AG04449 (cell line): ENCODE results near the gene C2CD3.
A peak's percentile ranks its signal among the peaks of the same experiment; 100 is the strongest.
"Not testable (repeated sequence)": the region's sequence is repeated elsewhere in the genome, so short reads cannot be mapped to it uniquely, and the experiment has no call there.

ENCODE experiments used
- CTCF ChIA-PET: fragments of 350-600 bp; formaldehyde crosslinking; extraction: SDS; loops from one replicate; lab custom pipeline; 2021; ENCODE audit warnings: antibody characterized with exemption; lab: Yijun Ruan, JAX
- POLR2A ChIA-PET: fragments of 400-600, 350-600 bp; formaldehyde crosslinking; extraction: SDS; loops from one replicate; lab custom pipeline; 2020; ENCODE audit warnings: antibody characterized with exemption, inconsistent platforms; lab: Yijun Ruan, JAX
- DNase-seq: peaks from one replicate; pipeline ENCODE4 v3.0.0-alpha.2; 2010; ENCODE audit warnings: low read depth, low spot score
- H3K4me3 ChIP-seq: 2 replicates; pipeline ENCODE4 v1.5.1; 2011; ENCODE audit warnings: low read depth, mild to moderate bottlenecking, control low read depth, low read length
- CTCF ChIP-seq: IDR thresholded peaks from one replicate; pipeline ENCODE4 v1.5.1; 2011; ENCODE audit warnings: mild to moderate bottlenecking, moderate library complexity, low read length, control low read depth, inconsistent platforms; ENCODE audit not compliant: insufficient read depth; ENCODE audit errors: missing control alignments

C2CD3 gene

GRCh38 chr11:74141241-74141695, 29.5 kb downstream of the C2CD3 start:
- no peak for DNase-seq
- ChIA-PET POLR2A (interaction anchor here (1.7 kb wide), 1 partner anchor 9 kb away, joined by 7 read pairs; no protein-coding TSS in a partner anchor), CTCF (no interaction called here)
- TF ChIP-seq CTCF, result no peak
- H3K4me3 ChIP-seq, result no peak overlapping the region

GRCh38 chr11:74139919-74140431, 30.8 kb downstream of the C2CD3 start:
- CTCF ChIA-PET, POLR2A ChIA-PET, DNase-seq, H3K4me3 ChIP-seq: not testable (repeated sequence)

- no peak overlapping the region for H3K4me3 ChIP-seq
- ChIA-PET CTCF (no interaction called here), POLR2A (interaction anchor here (1.2 kb wide), 1 partner anchor 16 kb away, joined by 3 read pairs; no protein-coding TSS in a partner anchor)
- no peak for DNase-seq
- TF ChIP-seq CTCF, result no peak
Measured at GRCh38 chr11:74139151-74139918, 31.5 kb downstream of the C2CD3 start.

GRCh38 chr11:74138572-74138971, 32.2 kb downstream of the C2CD3 start:
- no peak overlapping the region for H3K4me3 ChIP-seq
- ChIA-PET POLR2A (interaction anchor here (0.6 to 1.2 kb wide), 2 partner anchors 16 to 96 kb away, joined by 3 to 4 read pairs; no protein-coding TSS in a partner anchor), CTCF (no interaction called here)

DNA sequence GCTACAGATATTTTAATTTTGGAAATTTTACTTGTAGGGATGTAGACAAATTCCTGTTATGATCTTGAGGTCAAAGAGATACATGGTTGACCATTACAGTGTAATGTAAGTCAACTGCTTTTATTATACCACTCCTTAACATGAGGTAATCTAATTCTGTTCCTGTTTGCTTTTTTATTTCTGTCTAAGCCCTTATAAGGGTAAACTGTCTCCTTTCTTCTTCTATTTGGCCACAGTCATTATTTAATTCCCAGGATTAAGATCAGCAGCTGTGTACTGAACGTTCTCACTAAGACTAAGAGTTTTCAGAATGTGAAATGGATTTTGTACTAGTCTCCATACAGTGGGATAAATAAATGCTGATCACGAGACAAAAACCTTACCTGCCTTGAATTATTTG, 32.8 kb downstream of the C2CD3 start:
- ChIA-PET CTCF (no interaction called here), POLR2A (interaction anchor here (0.6 to 1.2 kb wide), 2 partner anchors 15 to 97 kb away, joined by 3 to 4 read pairs; no protein-coding TSS in a partner anchor)
- DNase-seq, result no peak
- H3K4me3 ChIP-seq, result no peak overlapping the region
- no peak for TF ChIP-seq CTCF

More at GRCh38 chr11:74138572-74138971, 32.2 kb downstream of the C2CD3 start:
- peak; percentile 95 for DNase-seq
- TF ChIP-seq CTCF, result no peak

- ChIA-PET CTCF (interaction anchor here (1.2 to 1.7 kb wide), 5 partner anchors 8 to 171 kb away, joined by 3 to 4 read pairs (median 3); no protein-coding TSS in a partner anchor), POLR2A (no interaction called here)
- no peak for DNase-seq
- no peak for TF ChIP-seq CTCF
- H3K4me3 ChIP-seq, result no peak overlapping the region
Measured at GRCh38 chr11:74135127-74135840, 35.5 kb downstream of the C2CD3 start.
